Activated T-helper 17 cell treated with anti-CD3 and anti-CD28 coated beads, Interleukin-2, amount 50 U/mL, for 72 hours (primary cell): Measurements from ENCODE around the gene DGKZ. TPM values are rescaled to one million over a fixed set of nuclear protein-coding genes. Genes with fewer than 3 reads are reported as not detected.
A peak's percentile ranks its signal among the peaks of the same experiment; 100 is the strongest.

Source experiments
- ATAC-seq: fragments of 150-1000 bp; cut with Tn5 transposase; replicated peaks from 2 replicates; pipeline ENCODE4 v1.10.0; 2021; ENCODE audit warnings: mild to moderate bottlenecking, moderate library complexity
- H3K27ac Mint-ChIP-seq: one replicate; pipeline ENCODE4 v1.8.0; 2022; ENCODE audit warnings: mixed read lengths
- H3K27me3 Mint-ChIP-seq: one replicate; pipeline ENCODE4 v1.8.0; 2022; ENCODE audit warnings: mixed read lengths
- H3K36me3 Mint-ChIP-seq: one replicate; pipeline ENCODE4 v1.8.0; 2022; ENCODE audit warnings: low read depth, mild to moderate bottlenecking, mixed read lengths
- H3K4me1 Mint-ChIP-seq: one replicate; pipeline ENCODE4 v1.8.0; 2022; ENCODE audit warnings: mixed read lengths
- H3K4me3 Mint-ChIP-seq: one replicate; pipeline ENCODE4 v1.8.0; 2022; ENCODE audit warnings: mild to moderate bottlenecking, mixed read lengths
- H3K9me3 Mint-ChIP-seq: one replicate; pipeline ENCODE4 v1.8.0; 2022; ENCODE audit warnings: mixed read lengths
- total RNA-seq, 2 donors: library from RNA; stranded (reverse); gene quantifications; one replicate each; pipeline ENCODE4 v1.2.3, GENCODE V29; 2022

The DGKZ gene
- total RNA-seq, 2 donors from 2014 or later: 78.9 to 100 TPM

DNA sequence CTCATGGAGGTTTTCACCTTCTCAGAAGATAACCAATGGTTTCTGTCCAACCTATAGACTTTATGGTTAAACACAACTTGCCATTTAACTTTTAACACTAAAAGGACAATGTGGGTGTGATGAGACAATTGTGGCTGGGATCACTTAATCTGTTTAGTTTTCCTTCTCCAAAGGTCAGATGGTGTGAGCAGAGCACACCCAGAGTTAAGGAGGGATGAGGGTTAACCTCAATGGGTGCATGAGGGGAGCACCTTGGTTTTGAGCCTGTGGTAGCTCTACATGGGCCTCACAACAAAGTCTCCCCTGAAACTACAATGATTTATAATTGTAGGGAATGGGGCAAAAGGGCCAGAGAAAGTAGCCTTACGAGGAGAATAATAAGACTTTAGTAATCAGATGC lies 73.2 kb downstream of the DGKZ start:
- no peak overlapping the region for H3K4me3 Mint-ChIP-seq
- no peaks in the 10 kb centered on the region for H3K9me3 Mint-ChIP-seq
- H3K27me3 Mint-ChIP-seq: no peaks in the 10 kb centered on the region
- peak overlapping the region; percentile 29 for H3K27ac Mint-ChIP-seq
- peaks cover 4% of the 10 kb centered on the region for H3K4me1 Mint-ChIP-seq
- no peak for ATAC-seq
- H3K36me3 Mint-ChIP-seq: peaks cover 80% of the 10 kb centered on the region

- H3K27ac Mint-ChIP-seq: no peak overlapping the region
- no peaks in the 10 kb centered on the region for H3K27me3 Mint-ChIP-seq
These were observed 74.1 kb downstream of the DGKZ start for GRCh38 chr11:46421257-46421880.

DNA sequence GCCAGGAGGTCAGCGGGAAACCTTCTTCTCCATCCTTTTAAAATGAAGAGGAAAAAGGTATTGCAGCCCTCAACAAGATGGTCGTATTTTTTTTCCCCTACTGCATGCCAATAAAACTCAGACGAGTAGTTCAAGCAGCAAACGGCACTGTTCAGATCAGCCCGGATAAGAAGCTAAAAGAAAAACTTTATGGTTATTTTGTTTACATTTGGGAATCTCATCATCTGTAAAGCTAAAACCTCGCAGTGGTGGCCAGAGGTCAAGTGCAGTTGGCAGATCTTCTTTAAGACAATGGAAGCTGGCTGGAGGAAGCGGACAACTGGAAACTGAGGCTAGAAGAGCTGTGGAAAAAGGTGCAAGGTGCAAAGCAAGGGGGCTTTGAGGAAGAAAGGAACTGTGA lies 75.3 kb downstream of the DGKZ start:
- Mint-ChIP-seq H3K4me3 (no peak overlapping the region), H3K27ac (no peak overlapping the region), H3K36me3 (peaks cover 77% of the 10 kb centered on the region), H3K27me3 (no peaks in the 10 kb centered on the region), H3K4me1 (peaks cover 4% of the 10 kb centered on the region), H3K9me3 (no peaks in the 10 kb centered on the region)
- no peak for ATAC-seq

More at GRCh38 chr11:46421257-46421880, 74.1 kb downstream of the DGKZ start:
- H3K36me3 Mint-ChIP-seq: peaks cover 77% of the 10 kb centered on the region
- H3K9me3 Mint-ChIP-seq: no peaks in the 10 kb centered on the region
- no peak overlapping the region for H3K4me3 Mint-ChIP-seq
- ATAC-seq: no peak
- peaks cover 4% of the 10 kb centered on the region for H3K4me1 Mint-ChIP-seq

GRCh38 chr11:46426233-46426991 lies 79.1 kb downstream of the DGKZ start:
- ATAC-seq: no peak
- H3K4me3 Mint-ChIP-seq: no peak overlapping the region
- peaks cover 4% of the 10 kb centered on the region for H3K4me1 Mint-ChIP-seq
- H3K27ac Mint-ChIP-seq: peak overlapping the region; percentile 39
- H3K36me3 Mint-ChIP-seq: peaks cover 87% of the 10 kb centered on the region
- H3K9me3 Mint-ChIP-seq: no peaks in the 10 kb centered on the region
- H3K27me3 Mint-ChIP-seq: no peaks in the 10 kb centered on the region

GRCh38 chr11:46427364-46427763 lies 80.1 kb downstream of the DGKZ start:
- ATAC-seq: no peak
- no peaks in the 10 kb centered on the region for H3K4me1 Mint-ChIP-seq
- no peaks in the 10 kb centered on the region for H3K27me3 Mint-ChIP-seq
- H3K36me3 Mint-ChIP-seq: peaks cover 88% of the 10 kb centered on the region
- no peak overlapping the region for H3K4me3 Mint-ChIP-seq
- no peaks in the 10 kb centered on the region for H3K9me3 Mint-ChIP-seq
- H3K27ac Mint-ChIP-seq: peak overlapping the region; percentile 39

GRCh38 chr11:46429717-46430116 lies 82.5 kb downstream of the DGKZ start:
- H3K27ac Mint-ChIP-seq: peak overlapping the region; percentile 1
- ATAC-seq: no peak
- peaks cover 94% of the 10 kb centered on the region for H3K36me3 Mint-ChIP-seq
- H3K9me3 Mint-ChIP-seq: no peaks in the 10 kb centered on the region
- H3K4me1 Mint-ChIP-seq: no peaks in the 10 kb centered on the region
- H3K4me3 Mint-ChIP-seq: no peak overlapping the region
- H3K27me3 Mint-ChIP-seq: no peaks in the 10 kb centered on the region

Other genes starting within 250 kb of the DGKZ start
- 10 to 100 TPM; 33.5 to 91.7 TPM for gene PHF21A, start 226.0 kb upstream of the DGKZ start, total RNA-seq
- gene CREB3L1, start 69.8 kb upstream of the DGKZ start, total RNA-seq: not detected
- gene MDK, start 34.2 kb downstream of the DGKZ start, total RNA-seq: 10 to 100 TPM in 1 of 2 donors, 1 to 10 TPM in 1; 8.5 to 12.9 TPM
- 1 to 10 TPM in 1 of 2 donors, under 1 TPM in 1; 0.90 to 6.1 TPM for gene CHRM4, start 44.3 kb downstream of the DGKZ start, total RNA-seq
- 10 to 100 TPM; 28.2 to 30.3 TPM for gene AMBRA1, start 246.6 kb downstream of the DGKZ start, total RNA-seq